GM23338 (cell line): Measurements from ENCODE around the gene PMIS2. TPM values are rescaled to one million over a fixed set of nuclear protein-coding genes. Genes with fewer than 3 reads are reported as not detected.
A peak's percentile ranks its signal among the peaks of the same experiment; 100 is the strongest.

ENCODE experiments used
- ATAC-seq: fragments of 200-7000 bp; cut with Tn5 transposase; 3 replicates; pipeline ENCODE4 v1.9.1; 2020
- DNase-seq: peaks from one replicate; pipeline ENCODE4 v3.0.0-alpha.2; 2015; ENCODE audit warnings: low spot score
- H2AFZ ChIP-seq: fragments of 200-600 bp; sonication (generic); 2 replicates; pipeline ENCODE4 v1.8.0; 2016; ENCODE audit warnings: antibody characterized with exemption, mild to moderate bottlenecking, moderate library complexity
- H3F3A ChIP-seq: fragments of 200-600 bp; sonication (generic); replicated peaks from 2 replicates; pipeline ENCODE4 v1.8.0; 2017; ENCODE audit warnings: antibody characterized with exemption, mixed run types, low read depth
- H3K27ac ChIP-seq: fragments of 200-600 bp; sonication (generic); 2 replicates; pipeline ENCODE4 v1.6.1; 2016; ENCODE audit warnings: low read depth
- H3K27me3 ChIP-seq: fragments of 200-600 bp; sonication (generic); 2 replicates; pipeline ENCODE4 v1.8.0; 2016; ENCODE audit warnings: mild to moderate bottlenecking, mixed run types, moderate library complexity; ENCODE audit not compliant: insufficient read depth
- H3K36me3 ChIP-seq: fragments of 200-600 bp; sonication (generic); 2 replicates; pipeline ENCODE4 v1.8.0; 2016; ENCODE audit warnings: mild to moderate bottlenecking; ENCODE audit not compliant: insufficient read depth
- H3K4me1 ChIP-seq: fragments of 200-600 bp; sonication (generic); 2 replicates; pipeline ENCODE4 v1.8.0; 2016; ENCODE audit warnings: mild to moderate bottlenecking, moderate library complexity; ENCODE audit not compliant: insufficient read depth
- H3K4me2 ChIP-seq: fragments of 200-600 bp; sonication (generic); 2 replicates; pipeline ENCODE4 v1.7.1; 2017; ENCODE audit warnings: mixed run types
- H3K4me3 ChIP-seq: fragments of 200-600 bp; sonication (generic); 2 replicates; pipeline ENCODE4 v1.6.1; 2016; ENCODE audit warnings: mixed run types
- H3K79me2 ChIP-seq: fragments of 200-600 bp; sonication (generic); replicated peaks from 2 replicates; pipeline ENCODE4 v1.8.0; 2017; ENCODE audit warnings: mild to moderate bottlenecking; ENCODE audit not compliant: insufficient read depth
- H3K9me2 ChIP-seq: fragments of 200-600 bp; sonication (generic); 2 replicates; pipeline ENCODE4 v1.8.0; 2017; ENCODE audit not compliant: insufficient read depth
- H4K20me1 ChIP-seq: fragments of 200-600 bp; sonication (generic); replicated peaks from 2 replicates; pipeline ENCODE4 v1.8.0; 2017; ENCODE audit warnings: mild to moderate bottlenecking; ENCODE audit not compliant: insufficient read depth
- H3K27ac Mint-ChIP-seq: 2 replicates; pipeline ENCODE4 v1.8.0; 2020; ENCODE audit warnings: inconsistent platforms, mild to moderate bottlenecking, moderate library complexity, mixed read lengths
- H3K27me3 Mint-ChIP-seq: 3 replicates; pipeline ENCODE4 v1.8.0; 2022; ENCODE audit warnings: low read depth, mild to moderate bottlenecking, moderate library complexity, mixed read lengths, inconsistent platforms; ENCODE audit not compliant: insufficient read depth, poor library complexity
- H3K36me3 Mint-ChIP-seq: 3 replicates; pipeline ENCODE4 v1.8.0; 2021; ENCODE audit warnings: low read depth, mild to moderate bottlenecking, inconsistent platforms, moderate library complexity, mixed read lengths
- H3K4me1 Mint-ChIP-seq: 3 replicates; pipeline ENCODE4 v1.8.0; 2020; ENCODE audit warnings: mild to moderate bottlenecking, inconsistent platforms, mixed read lengths
- H3K4me3 Mint-ChIP-seq: 3 replicates; pipeline ENCODE4 v1.8.0; 2021; ENCODE audit warnings: moderate library complexity, mild to moderate bottlenecking, inconsistent platforms, mixed read lengths
- H3K9me3 Mint-ChIP-seq: 3 replicates; pipeline ENCODE4 v1.8.0; 2020; ENCODE audit warnings: moderate library complexity, mild to moderate bottlenecking, inconsistent platforms, mixed read lengths
- CREB1 ChIP-seq: fragments of 250-450 bp; sonication (Bioruptor Pico); IDR thresholded peaks from 2 replicates; pipeline ENCODE4 v1.5.0; 2020; ENCODE audit warnings: low read depth, mild to moderate bottlenecking, moderate library complexity
- EZH2 ChIP-seq: fragments of 200-600 bp; sonication (generic); IDR thresholded peaks from one replicate; pipeline ENCODE4 v1.8.0; 2017; ENCODE audit warnings: antibody characterized with exemption, mild to moderate bottlenecking, low read depth; ENCODE audit not compliant: unreplicated experiment
- EZH2phosphoT487 ChIP-seq: fragments of 200-600 bp; sonication (generic); IDR thresholded peaks from one replicate; pipeline ENCODE4 v1.8.1; 2018; ENCODE audit warnings: antibody characterized with exemption; ENCODE audit not compliant: unreplicated experiment
- JUNB ChIP-seq: IDR thresholded peaks from one replicate; pipeline ENCODE4 v1.6.1; 2016; ENCODE audit warnings: antibody characterized with exemption; ENCODE audit not compliant: unreplicated experiment
- NANOG ChIP-seq: IDR thresholded peaks from 2 replicates; pipeline ENCODE4 v1.6.1; 2016; ENCODE audit warnings: antibody characterized with exemption, borderline replicate concordance
- POLR2AphosphoS5 ChIP-seq: IDR thresholded peaks from 2 replicates; pipeline ENCODE4 v1.6.1; 2016; ENCODE audit warnings: antibody characterized with exemption, low read depth
- STAT1 ChIP-seq: IDR thresholded peaks from one replicate; pipeline ENCODE4 v1.6.1; 2016; ENCODE audit warnings: antibody characterized with exemption; ENCODE audit not compliant: unreplicated experiment
- ZNF114 ChIP-seq: fragments of 250-450 bp; sonication (Bioruptor Pico); IDR thresholded peaks from 2 replicates; pipeline ENCODE4 v1.5.0; 2020; ENCODE audit warnings: mild to moderate bottlenecking, moderate library complexity
- ZNF331 ChIP-seq: fragments of 250-450 bp; sonication (Bioruptor Pico); IDR thresholded peaks from 2 replicates; pipeline ENCODE4 v1.5.0; 2020; ENCODE audit warnings: low read depth, mild to moderate bottlenecking, moderate library complexity
- polyA plus RNA-seq: library from polyadenylated mRNA; unstranded; fragments of >200 nt; fragmentation: Nextera tagmentation; extraction: Ambion mirVana; gene quantifications from 2 replicates; pipeline ENCODE4 v1.2.1, GENCODE V29; 2016
- total RNA-seq: library from RNA; depleted of rRNA; stranded (reverse); fragments of >200 nt; shearing (Covaris generic); gene quantifications from 2 replicates; pipeline ENCODE4 v1.2.3, GENCODE V29; 2014
- TF ChIP-seq, protein P1 (sequence below): IDR thresholded peaks from 2 replicates; pipeline ENCODE4 v1.6.1; 2016; ENCODE audit warnings: antibody characterized with exemption
- TF ChIP-seq, protein P2 (sequence below): IDR thresholded peaks from one replicate; pipeline ENCODE4 v1.6.1; 2018; ENCODE audit warnings: antibody characterized with exemption; ENCODE audit not compliant: unreplicated experiment
- TF ChIP-seq, protein P3 (sequence below), 2 experiments: fragments of 200-600 bp in 1 of 2; sonication (generic) in 1 of 2; conservative IDR thresholded peaks; 2 replicates each; pipeline versions ENCODE4 v1.5.1 to v1.6.1; 2016 to 2017; ENCODE audit warnings: antibody characterized with exemption in 2 of 2, low read depth in 2 of 2, mild to moderate bottlenecking in 2 of 2, moderate library complexity in 1 of 2
- TF ChIP-seq, protein P4 (sequence below): fragments of 250-450 bp; sonication (Bioruptor Pico); IDR thresholded peaks from 2 replicates; pipeline ENCODE4 v1.5.0; 2020; ENCODE audit warnings: mild to moderate bottlenecking, moderate library complexity

PMIS2 gene
- total and polyA plus RNA-seq, 2 experiments from 2014 or later: not detected

DNA sequence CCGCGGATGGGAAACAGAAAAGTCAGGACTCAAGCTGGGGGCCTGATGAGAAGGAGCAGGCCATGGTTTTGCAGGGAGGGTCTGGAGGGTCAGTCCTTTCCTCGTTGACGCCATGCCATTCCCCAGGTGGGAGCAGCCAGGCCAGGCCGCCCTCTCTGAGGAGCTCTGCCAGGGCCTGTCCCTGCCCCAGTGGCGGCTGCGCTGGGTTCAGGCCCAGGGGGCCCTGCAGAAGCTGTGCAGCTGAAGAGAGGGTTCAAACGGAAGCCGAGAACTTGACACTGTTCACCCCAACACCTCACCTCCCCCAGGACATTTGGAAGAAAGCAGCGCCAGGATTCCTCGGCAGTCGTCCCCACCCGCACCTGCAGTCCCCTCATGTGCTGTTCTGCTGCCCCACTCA lies 36.8 kb downstream of the PMIS2 start:
- no peak overlapping the region for H3K4me3 Mint-ChIP-seq
- Histone ChIP-seq H3K4me3 (no peak overlapping the region), H3K36me3 (no peaks in the 10 kb centered on the region), H3F3A (no peaks in the 10 kb centered on the region), H3K4me1 (no peaks in the 10 kb centered on the region; the same call in 1 of the 2 replicates), H3K9me2 (no peaks in the 10 kb centered on the region), H2AFZ (no peak overlapping the region), H3K4me2 (no peak overlapping the region), H3K27ac (no peak overlapping the region), H4K20me1 (no peaks in the 10 kb centered on the region), H3K27me3 (no peaks in the 10 kb centered on the region), H3K79me2 (no peaks in the 10 kb centered on the region)
- H3K9me3 Mint-ChIP-seq: no peaks in the 10 kb centered on the region
- DNase-seq: no peak
- TF ChIP-seq POLR2AphosphoS5 (no peak), ZNF114 (CRISPR knock-in tag) (no peak), JUNB (no peak), CREB1 (no peak), STAT1 (no peak), EZH2 (no peak), NANOG (no peak), EZH2phosphoT487 (no peak), ZNF331 (no peak)
- TF ChIP-seq, protein P1, sequence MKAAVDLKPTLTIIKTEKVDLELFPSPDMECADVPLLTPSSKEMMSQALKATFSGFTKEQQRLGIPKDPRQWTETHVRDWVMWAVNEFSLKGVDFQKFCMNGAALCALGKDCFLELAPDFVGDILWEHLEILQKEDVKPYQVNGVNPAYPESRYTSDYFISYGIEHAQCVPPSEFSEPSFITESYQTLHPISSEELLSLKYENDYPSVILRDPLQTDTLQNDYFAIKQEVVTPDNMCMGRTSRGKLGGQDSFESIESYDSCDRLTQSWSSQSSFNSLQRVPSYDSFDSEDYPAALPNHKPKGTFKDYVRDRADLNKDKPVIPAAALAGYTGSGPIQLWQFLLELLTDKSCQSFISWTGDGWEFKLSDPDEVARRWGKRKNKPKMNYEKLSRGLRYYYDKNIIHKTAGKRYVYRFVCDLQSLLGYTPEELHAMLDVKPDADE: no peak
- TF ChIP-seq, protein P2, sequence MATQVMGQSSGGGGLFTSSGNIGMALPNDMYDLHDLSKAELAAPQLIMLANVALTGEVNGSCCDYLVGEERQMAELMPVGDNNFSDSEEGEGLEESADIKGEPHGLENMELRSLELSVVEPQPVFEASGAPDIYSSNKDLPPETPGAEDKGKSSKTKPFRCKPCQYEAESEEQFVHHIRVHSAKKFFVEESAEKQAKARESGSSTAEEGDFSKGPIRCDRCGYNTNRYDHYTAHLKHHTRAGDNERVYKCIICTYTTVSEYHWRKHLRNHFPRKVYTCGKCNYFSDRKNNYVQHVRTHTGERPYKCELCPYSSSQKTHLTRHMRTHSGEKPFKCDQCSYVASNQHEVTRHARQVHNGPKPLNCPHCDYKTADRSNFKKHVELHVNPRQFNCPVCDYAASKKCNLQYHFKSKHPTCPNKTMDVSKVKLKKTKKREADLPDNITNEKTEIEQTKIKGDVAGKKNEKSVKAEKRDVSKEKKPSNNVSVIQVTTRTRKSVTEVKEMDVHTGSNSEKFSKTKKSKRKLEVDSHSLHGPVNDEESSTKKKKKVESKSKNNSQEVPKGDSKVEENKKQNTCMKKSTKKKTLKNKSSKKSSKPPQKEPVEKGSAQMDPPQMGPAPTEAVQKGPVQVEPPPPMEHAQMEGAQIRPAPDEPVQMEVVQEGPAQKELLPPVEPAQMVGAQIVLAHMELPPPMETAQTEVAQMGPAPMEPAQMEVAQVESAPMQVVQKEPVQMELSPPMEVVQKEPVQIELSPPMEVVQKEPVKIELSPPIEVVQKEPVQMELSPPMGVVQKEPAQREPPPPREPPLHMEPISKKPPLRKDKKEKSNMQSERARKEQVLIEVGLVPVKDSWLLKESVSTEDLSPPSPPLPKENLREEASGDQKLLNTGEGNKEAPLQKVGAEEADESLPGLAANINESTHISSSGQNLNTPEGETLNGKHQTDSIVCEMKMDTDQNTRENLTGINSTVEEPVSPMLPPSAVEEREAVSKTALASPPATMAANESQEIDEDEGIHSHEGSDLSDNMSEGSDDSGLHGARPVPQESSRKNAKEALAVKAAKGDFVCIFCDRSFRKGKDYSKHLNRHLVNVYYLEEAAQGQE: no peak
- TF ChIP-seq, protein P3, sequence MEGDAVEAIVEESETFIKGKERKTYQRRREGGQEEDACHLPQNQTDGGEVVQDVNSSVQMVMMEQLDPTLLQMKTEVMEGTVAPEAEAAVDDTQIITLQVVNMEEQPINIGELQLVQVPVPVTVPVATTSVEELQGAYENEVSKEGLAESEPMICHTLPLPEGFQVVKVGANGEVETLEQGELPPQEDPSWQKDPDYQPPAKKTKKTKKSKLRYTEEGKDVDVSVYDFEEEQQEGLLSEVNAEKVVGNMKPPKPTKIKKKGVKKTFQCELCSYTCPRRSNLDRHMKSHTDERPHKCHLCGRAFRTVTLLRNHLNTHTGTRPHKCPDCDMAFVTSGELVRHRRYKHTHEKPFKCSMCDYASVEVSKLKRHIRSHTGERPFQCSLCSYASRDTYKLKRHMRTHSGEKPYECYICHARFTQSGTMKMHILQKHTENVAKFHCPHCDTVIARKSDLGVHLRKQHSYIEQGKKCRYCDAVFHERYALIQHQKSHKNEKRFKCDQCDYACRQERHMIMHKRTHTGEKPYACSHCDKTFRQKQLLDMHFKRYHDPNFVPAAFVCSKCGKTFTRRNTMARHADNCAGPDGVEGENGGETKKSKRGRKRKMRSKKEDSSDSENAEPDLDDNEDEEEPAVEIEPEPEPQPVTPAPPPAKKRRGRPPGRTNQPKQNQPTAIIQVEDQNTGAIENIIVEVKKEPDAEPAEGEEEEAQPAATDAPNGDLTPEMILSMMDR (conservative IDR thresholded peaks at IDR 0.05; ENCODE audit: low read depth in 2 of 2): no peak
- TF ChIP-seq, protein P4, sequence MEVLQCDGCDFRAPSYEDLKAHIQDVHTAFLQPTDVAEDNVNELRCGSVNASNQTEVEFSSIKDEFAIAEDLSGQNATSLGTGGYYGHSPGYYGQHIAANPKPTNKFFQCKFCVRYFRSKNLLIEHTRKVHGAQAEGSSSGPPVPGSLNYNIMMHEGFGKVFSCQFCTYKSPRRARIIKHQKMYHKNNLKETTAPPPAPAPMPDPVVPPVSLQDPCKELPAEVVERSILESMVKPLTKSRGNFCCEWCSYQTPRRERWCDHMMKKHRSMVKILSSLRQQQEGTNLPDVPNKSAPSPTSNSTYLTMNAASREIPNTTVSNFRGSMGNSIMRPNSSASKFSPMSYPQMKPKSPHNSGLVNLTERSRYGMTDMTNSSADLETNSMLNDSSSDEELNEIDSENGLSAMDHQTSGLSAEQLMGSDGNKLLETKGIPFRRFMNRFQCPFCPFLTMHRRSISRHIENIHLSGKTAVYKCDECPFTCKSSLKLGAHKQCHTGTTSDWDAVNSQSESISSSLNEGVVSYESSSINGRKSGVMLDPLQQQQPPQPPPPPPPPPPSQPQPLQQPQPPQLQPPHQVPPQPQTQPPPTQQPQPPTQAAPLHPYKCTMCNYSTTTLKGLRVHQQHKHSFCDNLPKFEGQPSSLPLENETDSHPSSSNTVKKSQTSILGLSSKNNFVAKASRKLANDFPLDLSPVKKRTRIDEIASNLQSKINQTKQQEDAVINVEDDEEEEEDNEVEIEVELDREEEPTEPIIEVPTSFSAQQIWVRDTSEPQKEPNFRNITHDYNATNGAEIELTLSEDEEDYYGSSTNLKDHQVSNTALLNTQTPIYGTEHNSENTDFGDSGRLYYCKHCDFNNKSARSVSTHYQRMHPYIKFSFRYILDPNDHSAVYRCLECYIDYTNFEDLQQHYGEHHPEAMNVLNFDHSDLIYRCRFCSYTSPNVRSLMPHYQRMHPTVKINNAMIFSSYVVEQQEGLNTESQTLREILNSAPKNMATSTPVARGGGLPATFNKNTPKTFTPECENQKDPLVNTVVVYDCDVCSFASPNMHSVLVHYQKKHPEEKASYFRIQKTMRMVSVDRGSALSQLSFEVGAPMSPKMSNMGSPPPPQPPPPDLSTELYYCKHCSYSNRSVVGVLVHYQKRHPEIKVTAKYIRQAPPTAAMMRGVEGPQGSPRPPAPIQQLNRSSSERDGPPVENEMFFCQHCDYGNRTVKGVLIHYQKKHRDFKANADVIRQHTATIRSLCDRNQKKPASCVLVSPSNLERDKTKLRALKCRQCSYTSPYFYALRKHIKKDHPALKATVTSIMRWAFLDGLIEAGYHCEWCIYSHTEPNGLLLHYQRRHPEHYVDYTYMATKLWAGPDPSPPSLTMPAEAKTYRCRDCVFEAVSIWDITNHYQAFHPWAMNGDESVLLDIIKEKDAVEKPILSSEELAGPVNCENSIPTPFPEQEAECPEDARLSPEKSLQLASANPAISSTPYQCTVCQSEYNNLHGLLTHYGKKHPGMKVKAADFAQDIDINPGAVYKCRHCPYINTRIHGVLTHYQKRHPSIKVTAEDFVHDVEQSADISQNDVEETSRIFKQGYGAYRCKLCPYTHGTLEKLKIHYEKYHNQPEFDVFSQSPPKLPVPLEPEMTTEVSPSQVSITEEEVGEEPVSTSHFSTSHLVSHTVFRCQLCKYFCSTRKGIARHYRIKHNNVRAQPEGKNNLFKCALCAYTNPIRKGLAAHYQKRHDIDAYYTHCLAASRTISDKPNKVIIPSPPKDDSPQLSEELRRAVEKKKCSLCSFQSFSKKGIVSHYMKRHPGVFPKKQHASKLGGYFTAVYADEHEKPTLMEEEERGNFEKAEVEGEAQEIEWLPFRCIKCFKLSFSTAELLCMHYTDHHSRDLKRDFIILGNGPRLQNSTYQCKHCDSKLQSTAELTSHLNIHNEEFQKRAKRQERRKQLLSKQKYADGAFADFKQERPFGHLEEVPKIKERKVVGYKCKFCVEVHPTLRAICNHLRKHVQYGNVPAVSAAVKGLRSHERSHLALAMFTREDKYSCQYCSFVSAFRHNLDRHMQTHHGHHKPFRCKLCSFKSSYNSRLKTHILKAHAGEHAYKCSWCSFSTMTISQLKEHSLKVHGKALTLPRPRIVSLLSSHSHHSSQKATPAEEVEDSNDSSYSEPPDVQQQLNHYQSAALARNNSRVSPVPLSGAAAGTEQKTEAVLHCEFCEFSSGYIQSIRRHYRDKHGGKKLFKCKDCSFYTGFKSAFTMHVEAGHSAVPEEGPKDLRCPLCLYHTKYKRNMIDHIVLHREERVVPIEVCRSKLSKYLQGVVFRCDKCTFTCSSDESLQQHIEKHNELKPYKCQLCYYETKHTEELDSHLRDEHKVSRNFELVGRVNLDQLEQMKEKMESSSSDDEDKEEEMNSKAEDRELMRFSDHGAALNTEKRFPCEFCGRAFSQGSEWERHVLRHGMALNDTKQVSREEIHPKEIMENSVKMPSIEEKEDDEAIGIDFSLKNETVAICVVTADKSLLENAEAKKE: no peak
- peaks cover 9% of the 10 kb centered on the region for H3K27me3 Mint-ChIP-seq
- no peak for ATAC-seq
- peaks cover 17% of the 10 kb centered on the region; the same call in 2 of the 3 replicates for H3K36me3 Mint-ChIP-seq
- H3K4me1 Mint-ChIP-seq: no peaks in the 10 kb centered on the region
- peak overlapping the region; percentile 61 for H3K27ac Mint-ChIP-seq
